CD4-positive, alpha-beta memory T cell (primary cell): ENCODE data around the gene SMIM41. TPM values are rescaled to one million over a fixed set of nuclear protein-coding genes. Genes with fewer than 3 reads are reported as not detected.
"Not testable (repeated sequence)": the region's sequence is repeated elsewhere in the genome, so short reads cannot be mapped to it uniquely, and the experiment has no call there.

Source experiments
- CTCF ChIA-PET: fragments of 350-600 bp; sonication (Branson Sonifier 250); formaldehyde crosslinking; loops from one replicate; lab custom pipeline; 2021; ENCODE audit warnings: inconsistent platforms; ENCODE audit not compliant: partially characterized antibody; lab: Charles Lee
- POLR2A ChIA-PET: fragments of 350-600 bp; sonication (Branson Sonifier 250); formaldehyde crosslinking; loops from one replicate; lab custom pipeline; 2021; ENCODE audit not compliant: partially characterized antibody; lab: Charles Lee
- DNase-seq, 5 donors: peaks; one replicate each; pipeline versions ENCODE4 v3.0.0 to v3.0.0-alpha.2; 2020 to 2022; ENCODE audit warnings: mixed read lengths in 1 of 5
- H3K27ac ChIP-seq: one replicate; pipeline ENCODE4 v1.7.0; 2013; ENCODE audit warnings: low read depth, low read length
- H3K27me3 ChIP-seq: 2 replicates; pipeline ENCODE4 v1.7.0; 2013; ENCODE audit warnings: mild to moderate bottlenecking, low read length, moderate library complexity; ENCODE audit not compliant: insufficient read depth
- H3K36me3 ChIP-seq: 2 replicates; pipeline ENCODE4 v1.7.0; 2013; ENCODE audit warnings: mild to moderate bottlenecking, low read length, moderate library complexity; ENCODE audit not compliant: insufficient read depth
- H3K4me1 ChIP-seq: 2 replicates; pipeline ENCODE4 v1.7.0; 2013; ENCODE audit warnings: mild to moderate bottlenecking, low read length, moderate library complexity; ENCODE audit not compliant: insufficient read depth
- H3K4me3 ChIP-seq, 2 donors: one replicate each; pipeline ENCODE4 v1.7.0; 2013; ENCODE audit warnings: low read length in 2 of 2, mild to moderate bottlenecking in 1 of 2
- H3K9me3 ChIP-seq, 2 donors: one replicate each; pipeline ENCODE4 v1.7.0; 2013; ENCODE audit warnings: low read length in 2 of 2, control low read depth in 1 of 2; ENCODE audit not compliant: control insufficient read depth in 1 of 2
- H3K27ac Mint-ChIP-seq, 7 donors: one replicate each; pipeline ENCODE4 v1.8.0; 2020 to 2021; ENCODE audit warnings: mixed read lengths in 7 of 7, mild to moderate bottlenecking in 6 of 7, inconsistent platforms in 3 of 7, moderate library complexity in 3 of 7
- H3K27me3 Mint-ChIP-seq, 2 donors: one replicate each; pipeline ENCODE4 v1.8.0; 2020 to 2021; ENCODE audit warnings: mixed read lengths in 2 of 2
- H3K36me3 Mint-ChIP-seq, 2 donors: one replicate each; pipeline ENCODE4 v1.8.0; 2020 to 2021; ENCODE audit warnings: mixed read lengths in 2 of 2, inconsistent platforms in 1 of 2, mild to moderate bottlenecking in 1 of 2
- H3K4me1 Mint-ChIP-seq, 4 donors: one replicate each; pipeline ENCODE4 v1.8.0; 2020 to 2021; ENCODE audit warnings: mixed read lengths in 4 of 4, mild to moderate bottlenecking in 1 of 4
- H3K4me3 Mint-ChIP-seq, 8 donors: one replicate each; pipeline ENCODE4 v1.8.0; 2020 to 2021; ENCODE audit warnings: mixed read lengths in 8 of 8, mild to moderate bottlenecking in 7 of 8, moderate library complexity in 6 of 8, inconsistent platforms in 3 of 8
- H3K9me3 Mint-ChIP-seq, 8 donors: one replicate each; pipeline ENCODE4 v1.8.0; 2020 to 2021; ENCODE audit warnings: mixed read lengths in 8 of 8, mild to moderate bottlenecking in 5 of 8, inconsistent platforms in 3 of 8, moderate library complexity in 1 of 8
- intact Hi-C: fragments of 100-400 bp; cut with micrococcal nuclease; formaldehyde crosslinking; loops from one replicate; pipeline ENCODE4 v1.15.1; 2023
- polyA plus RNA-seq, 2 donors: library from polyadenylated mRNA; unstranded; fragments of 300-500 nt; fragmentation: Illumina TruSeq; gene quantifications; one replicate each; pipeline ENCODE4 v1.2.3, GENCODE V29; 2021
- total RNA-seq, 2 experiments: library from RNA; stranded (reverse); gene quantifications; one replicate each; pipeline ENCODE4 v1.2.3, GENCODE V29; 2021

Gene SMIM41
- total and polyA plus RNA-seq, 4 experiments from 2014 or later = not detected

DNA sequence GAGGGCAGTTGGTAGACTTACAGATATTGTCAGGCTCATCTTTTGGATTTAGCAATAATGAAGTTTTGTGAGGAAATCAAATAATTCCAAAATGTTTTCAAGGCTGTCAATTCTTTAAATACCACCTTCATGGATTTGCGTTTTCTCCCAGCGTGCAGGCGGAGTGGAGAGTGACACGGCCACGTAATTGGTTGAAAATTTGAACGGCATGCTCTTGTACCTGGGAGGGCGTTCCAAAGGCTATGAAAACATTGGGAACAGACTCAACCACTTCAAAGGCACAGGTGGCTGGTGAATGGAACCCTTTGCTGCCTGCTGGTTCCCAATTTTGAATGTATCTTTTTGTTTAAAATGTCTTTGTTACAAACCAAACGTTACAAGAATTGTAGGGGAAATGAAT, 12.4 kb downstream of the SMIM41 start:
- no peak overlapping the region for H3K4me3 ChIP-seq
- Mint-ChIP-seq H3K36me3 (no peaks in the 10 kb centered on the region), H3K4me1 (no peaks in the 10 kb centered on the region), H3K4me3 (no peak overlapping the region), H3K27ac (no peak overlapping the region), H3K9me3 (no peaks in the 10 kb centered on the region), H3K27me3 (peaks cover 43 to 50% of the 10 kb centered on the region in 2 donors)
- intact Hi-C loops = no loop called here
- ChIA-PET POLR2A (no interaction called here), CTCF (interaction anchor here (1.4 to 2.5 kb wide), 2 partner anchors 22 to 67 kb away, joined by 3 to 13 read pairs; partner anchors contain the start of gene ATG101)
- H3K36me3 ChIP-seq = no peaks in the 10 kb centered on the region
- H3K4me1 ChIP-seq = no peaks in the 10 kb centered on the region
- no peak for DNase-seq
- no peak overlapping the region for H3K27ac ChIP-seq
- no peaks in the 10 kb centered on the region for H3K9me3 ChIP-seq
- H3K27me3 ChIP-seq = peaks cover 6% of the 10 kb centered on the region

DNA sequence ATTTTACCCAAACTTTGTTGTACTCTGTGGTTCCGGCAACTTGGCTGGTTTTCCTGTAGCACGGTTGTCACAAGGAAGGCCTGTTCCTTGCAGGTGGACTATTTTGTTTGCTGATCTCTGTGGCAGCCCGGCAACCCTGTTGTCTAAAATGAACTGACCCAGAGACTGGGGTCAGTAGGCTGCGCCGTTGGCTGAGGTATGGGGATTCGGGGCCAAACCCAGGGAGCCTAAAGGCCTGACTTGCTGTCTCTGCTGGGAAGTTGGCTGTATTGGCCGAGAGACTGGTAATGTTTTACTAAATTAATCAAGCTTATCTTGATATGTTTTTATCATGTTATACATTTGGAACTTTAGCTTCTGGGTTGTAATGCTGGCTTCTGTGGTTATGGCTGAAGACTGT, 13.8 kb downstream of the SMIM41 start:
- intact Hi-C loops = no loop called here
- Mint-ChIP-seq H3K27me3 (peaks cover 42 to 54% of the 10 kb centered on the region in 2 donors), H3K4me3 (no peak overlapping the region), H3K4me1 (no peaks in the 10 kb centered on the region), H3K36me3 (no peaks in the 10 kb centered on the region), H3K9me3 (no peaks in the 10 kb centered on the region), H3K27ac (no peak overlapping the region)
- ChIA-PET POLR2A (no interaction called here), CTCF (interaction anchor here (1.4 to 2.7 kb wide), 2 partner anchors 9 to 68 kb away, joined by 4 to 12 read pairs; no protein-coding TSS in a partner anchor)
- Histone ChIP-seq H3K27ac (no peak overlapping the region), H3K9me3 (no peaks in the 10 kb centered on the region), H3K4me1 (no peaks in the 10 kb centered on the region), H3K36me3 (no peaks in the 10 kb centered on the region), H3K27me3 (peaks cover 6% of the 10 kb centered on the region), H3K4me3 (no peak overlapping the region)
- no peak for DNase-seq

DNA sequence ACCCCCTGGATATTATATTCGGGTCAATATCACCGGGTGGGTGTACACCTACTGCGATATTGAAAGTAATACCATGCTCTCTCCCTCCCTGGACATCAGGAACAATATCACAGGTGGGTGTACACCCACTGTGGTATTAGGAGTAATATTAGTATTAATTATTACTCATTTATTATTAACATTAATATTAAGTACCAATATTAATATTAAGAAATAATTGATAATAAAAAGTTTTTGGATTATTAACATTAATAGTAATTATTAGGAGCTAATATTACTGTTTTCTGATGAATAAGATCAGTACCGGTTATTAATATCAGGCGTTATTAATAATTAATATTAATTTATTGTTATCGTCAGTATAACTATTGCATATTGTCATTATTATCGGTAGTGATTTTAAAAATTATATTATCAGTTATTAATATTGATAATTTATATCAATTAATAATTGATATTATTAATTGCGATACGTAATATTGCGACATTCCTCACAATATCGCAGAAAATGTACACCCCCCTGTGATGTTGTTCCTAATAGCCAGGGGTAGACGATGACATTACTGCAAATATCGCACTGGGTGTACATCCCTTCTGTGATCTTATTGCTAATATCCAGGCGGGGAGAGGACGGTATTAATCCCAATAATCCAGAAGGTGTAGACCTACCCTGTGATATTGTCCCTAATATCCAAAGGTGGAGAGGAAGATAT, 17.0 kb downstream of the SMIM41 start:
- H3K9me3 Mint-ChIP-seq = no peaks in the 10 kb centered on the region

DNA sequence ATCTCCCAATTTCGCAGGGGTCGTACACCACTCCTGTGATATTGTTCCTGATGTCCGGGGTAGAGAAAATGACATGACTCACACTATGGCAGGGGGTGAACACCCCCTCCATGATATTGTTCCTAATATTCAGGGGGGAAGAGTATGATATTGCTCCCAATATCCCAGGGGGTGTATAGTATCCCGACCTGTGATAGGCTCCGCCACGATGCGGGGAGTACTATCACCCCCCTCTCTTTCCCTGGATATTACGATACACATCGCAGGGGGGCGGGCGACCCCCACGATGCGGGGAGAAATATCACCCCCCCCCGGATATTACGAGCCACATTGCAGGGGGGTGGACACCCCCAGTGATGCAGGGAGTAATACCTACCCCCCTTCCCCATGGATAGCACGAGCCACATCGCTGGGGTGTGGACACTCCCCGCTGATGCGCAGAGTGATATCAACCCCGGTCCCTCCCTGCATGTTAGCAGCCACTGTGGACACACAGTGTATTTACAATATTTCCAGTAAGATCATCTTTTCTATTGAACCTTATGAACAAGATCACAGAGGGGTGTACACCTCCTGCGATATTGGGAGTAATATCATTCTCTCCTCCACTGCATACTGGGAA, 17.7 kb downstream of the SMIM41 start:
- ChIA-PET POLR2A (no interaction called here), CTCF (no interaction called here)
- peaks cover 42 to 53% of the 10 kb centered on the region in 2 donors for H3K27me3 Mint-ChIP-seq
- H3K27ac Mint-ChIP-seq = peak overlapping the region in 1 of 7 donors; percentile 11
- no peaks in the 10 kb centered on the region for H3K4me1 Mint-ChIP-seq
- peaks cover 8% of the 10 kb centered on the region for H3K27me3 ChIP-seq
- H3K27ac ChIP-seq = no peak overlapping the region
- H3K4me3 ChIP-seq = no peak overlapping the region
- DNase-seq = no peak
- H3K9me3 Mint-ChIP-seq = no peaks in the 10 kb centered on the region
- no peaks in the 10 kb centered on the region for H3K4me1 ChIP-seq
- intact Hi-C loops = no loop called here
- no peaks in the 10 kb centered on the region for H3K36me3 ChIP-seq
- no peaks in the 10 kb centered on the region for H3K36me3 Mint-ChIP-seq
- H3K4me3 Mint-ChIP-seq = no peak overlapping the region
- H3K9me3 ChIP-seq = no peaks in the 10 kb centered on the region

More for the DNA sequence above, 17.0 kb downstream of the SMIM41 start:
- Histone ChIP-seq H3K27ac (no peak overlapping the region), H3K4me1 (no peaks in the 10 kb centered on the region), H3K27me3 (peaks cover 8% of the 10 kb centered on the region), H3K4me3 (no peak overlapping the region), H3K9me3 (no peaks in the 10 kb centered on the region), H3K36me3 (no peaks in the 10 kb centered on the region)
- H3K4me3 Mint-ChIP-seq = no peak overlapping the region
- H3K27ac Mint-ChIP-seq = peak overlapping the region in 1 of 7 donors; percentile 11
- ChIA-PET CTCF (no interaction called here), POLR2A (no interaction called here)
- DNase-seq = no peak
- H3K36me3 Mint-ChIP-seq = no peaks in the 10 kb centered on the region
- peaks cover 41 to 52% of the 10 kb centered on the region in 2 donors for H3K27me3 Mint-ChIP-seq
- no peaks in the 10 kb centered on the region for H3K4me1 Mint-ChIP-seq
- intact Hi-C loops = no loop called here

DNA sequence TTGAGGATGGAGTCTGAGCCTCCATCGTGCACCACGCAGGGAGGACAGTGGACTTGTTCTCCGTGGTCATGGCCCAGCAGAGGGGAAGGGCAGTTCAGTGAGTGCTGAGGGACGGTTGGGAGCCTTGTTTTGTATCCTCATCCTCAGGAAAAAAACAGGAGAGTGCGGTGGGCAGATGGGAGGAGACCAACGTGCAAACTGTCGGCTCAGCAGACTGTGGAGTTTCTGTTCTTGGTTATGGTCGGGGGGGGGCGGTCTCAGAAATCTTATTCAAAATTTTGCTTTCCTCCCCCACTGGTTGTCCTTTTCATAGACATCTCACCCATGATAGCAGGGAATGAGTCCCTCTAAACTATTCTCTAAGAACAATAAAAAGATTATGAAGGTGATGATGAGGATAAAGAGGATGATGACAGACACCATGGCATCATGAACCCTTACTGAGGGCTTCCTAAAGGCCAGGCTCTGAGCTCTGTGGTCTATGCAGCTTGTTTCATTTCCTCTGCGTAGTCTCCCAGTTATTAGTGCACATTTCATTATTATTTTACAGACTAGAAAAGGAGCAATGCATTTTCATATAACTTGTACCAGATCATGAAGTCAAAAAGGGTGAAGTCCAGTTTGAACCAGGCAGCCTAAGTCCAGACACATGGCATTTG, 25.1 kb downstream of the SMIM41 start:
- H3K27ac Mint-ChIP-seq, H3K4me1 Mint-ChIP-seq: not testable (repeated sequence)
- CTCF ChIA-PET = interaction anchor here (1.7 kb wide), 1 partner anchor 12 kb away, joined by 5 read pairs; no protein-coding TSS in a partner anchor

DNA sequence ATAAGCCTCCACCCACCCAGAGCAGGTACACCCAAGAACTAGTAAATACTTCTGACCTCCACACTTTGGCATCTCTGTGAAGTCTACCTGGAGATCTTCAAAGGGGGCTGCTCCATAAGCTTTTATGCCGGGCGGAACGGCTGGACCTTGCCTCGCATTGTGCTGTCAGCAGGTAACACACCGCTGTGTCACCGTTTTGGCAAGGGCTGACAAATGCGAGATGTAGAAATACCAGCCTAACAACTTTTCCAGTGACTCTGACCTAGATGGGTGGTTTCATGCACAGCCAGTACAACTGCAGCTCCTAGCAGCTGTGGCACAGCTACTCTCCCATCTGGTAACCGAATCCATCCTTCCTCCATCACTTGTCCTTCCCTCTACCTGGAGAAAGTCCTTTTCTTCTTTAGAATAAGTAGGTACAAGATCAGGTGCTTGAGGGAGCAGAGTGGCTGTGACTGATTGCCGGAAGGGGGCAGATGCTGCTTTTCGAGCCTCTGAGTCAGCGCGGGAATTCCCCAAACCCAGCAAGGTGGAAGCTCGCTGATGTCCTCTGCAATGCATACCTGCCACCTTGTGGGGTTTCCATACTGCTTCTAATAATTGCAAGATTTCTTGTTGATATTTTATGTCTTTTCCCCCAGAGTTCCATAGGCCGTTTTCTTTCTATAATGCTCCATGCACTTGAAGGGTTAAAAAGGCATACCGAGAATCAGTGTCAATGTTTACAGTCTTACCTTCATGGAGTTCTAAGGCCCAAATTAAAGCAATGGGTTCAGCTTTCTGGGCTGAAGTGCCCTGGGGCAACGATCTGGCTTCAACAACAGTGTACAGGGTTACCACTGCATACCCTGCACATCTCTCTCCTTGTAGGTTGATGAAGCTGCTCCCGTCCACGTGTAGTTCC, 37.0 kb downstream of the SMIM41 start:
- not testable (repeated sequence) for H3K36me3 Mint-ChIP-seq, H3K27me3 Mint-ChIP-seq, H3K4me3 ChIP-seq, H3K36me3 ChIP-seq, H3K4me3 Mint-ChIP-seq, H3K9me3 ChIP-seq, H3K27ac ChIP-seq, H3K9me3 Mint-ChIP-seq, H3K27me3 ChIP-seq
- H3K4me1 ChIP-seq = peaks cover 12% of the 10 kb centered on the region
- intact Hi-C loops = loop anchor here (1.0 kb wide), 1 partner anchor 91 kb away; no protein-coding TSS in a partner anchor
- CTCF ChIA-PET = interaction anchor here (0.8 to 3.5 kb wide), 9 partner anchors 9 to 762 kb away, joined by 3 to 17 read pairs (median 5); partner anchors contain the start of gene NR4A1
- peak; percentile 56 to 85 (median 64) for DNase-seq
- POLR2A ChIA-PET = interaction anchor here (0.7 kb wide), 1 partner anchor 91 kb away, joined by 3 read pairs; no protein-coding TSS in a partner anchor
- Mint-ChIP-seq H3K4me1 (peaks cover 11 to 20% (median 15%) of the 10 kb centered on the region in 4 donors), H3K27ac (peak overlapping the region; percentile 23 to 84 (median 51))

More for the DNA sequence above, 25.1 kb downstream of the SMIM41 start:
- H3K27me3 ChIP-seq, H3K9me3 Mint-ChIP-seq, H3K36me3 ChIP-seq, intact Hi-C loops, H3K36me3 Mint-ChIP-seq, H3K27ac ChIP-seq, DNase-seq, H3K4me3 Mint-ChIP-seq, H3K4me3 ChIP-seq, H3K4me1 ChIP-seq, H3K9me3 ChIP-seq, POLR2A ChIA-PET: not testable (repeated sequence)
- H3K27me3 Mint-ChIP-seq = peaks cover 45 to 50% of the 10 kb centered on the region in 2 donors
